ENCODE data around the gene IQCK. TPM values are rescaled to one million over a fixed set of nuclear protein-coding genes. Genes with fewer than 3 reads are reported as not detected.

Gene IQCK
- total and polyA plus RNA-seq, 2 donors (not counting 1 experiment from before 2014, with no cell fraction given), result 4.6 to 9.9 TPM

DNA sequence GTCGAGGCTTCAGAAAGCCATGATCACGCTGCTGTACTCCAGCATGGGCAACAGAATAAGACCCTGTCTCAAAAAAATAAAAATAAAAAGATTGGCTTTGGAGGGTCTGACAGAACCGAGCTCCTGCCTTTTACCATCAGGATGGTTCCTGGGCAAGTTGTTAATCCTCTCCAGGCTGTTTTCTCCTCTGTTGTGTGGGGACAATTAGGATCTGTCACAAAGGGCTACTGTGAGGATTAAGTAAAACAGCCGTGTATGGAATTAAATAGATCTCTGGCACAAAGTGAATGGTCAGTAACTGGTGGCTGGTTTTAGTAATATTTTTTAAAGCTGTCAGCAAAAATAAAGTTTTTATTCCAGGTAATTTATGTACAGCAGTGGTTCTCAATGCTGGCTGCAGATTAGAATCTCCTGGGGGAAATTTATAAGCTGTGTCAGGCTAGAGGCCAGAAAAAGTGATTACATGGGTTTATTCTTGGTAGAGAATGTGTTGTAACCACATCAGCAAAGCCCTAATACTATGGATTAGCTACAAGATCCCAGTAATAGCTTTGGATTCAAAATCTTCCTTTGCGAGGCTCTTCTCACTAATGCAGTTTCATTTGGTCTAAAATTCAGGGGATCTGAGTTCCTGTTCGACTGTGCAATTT, 119.4 kb downstream of the IQCK start:
- H3K36me3 ChIP-seq (ENCODE audit: control insufficient read depth, insufficient read depth, low read length), result no peaks in the 10 kb centered on the region
- DNase-seq (ENCODE audit: low read depth in 2 of 2), result peak in 1 of 2 donors; percentile 20
- no peaks in the 10 kb centered on the region for H3K9me3 ChIP-seq (ENCODE audit: control insufficient read depth, insufficient read depth, low read depth, low read length)
- no peaks in the 10 kb centered on the region for H3K79me2 ChIP-seq (ENCODE audit: control insufficient read depth, insufficient read depth, low read length)
- H3K27ac ChIP-seq (ENCODE audit: insufficient read depth, low read length), result no peak overlapping the region
- H3K9ac ChIP-seq (ENCODE audit: insufficient read depth, low read length), result no peak overlapping the region
- H3K4me3 ChIP-seq (replicated peaks in 1 of 4; ENCODE audit: control extremely low read depth in 1 of 4, insufficient read depth in 1 of 4, low read depth in 3 of 4, low read length in 4 of 4), result no peak overlapping the region
- H2AFZ ChIP-seq (ENCODE audit: low read length), result no peak overlapping the region
- H3K4me2 ChIP-seq (ENCODE audit: extremely low read depth, insufficient read depth, low read length), result no peak overlapping the region
- TF ChIP-seq, protein P1, sequence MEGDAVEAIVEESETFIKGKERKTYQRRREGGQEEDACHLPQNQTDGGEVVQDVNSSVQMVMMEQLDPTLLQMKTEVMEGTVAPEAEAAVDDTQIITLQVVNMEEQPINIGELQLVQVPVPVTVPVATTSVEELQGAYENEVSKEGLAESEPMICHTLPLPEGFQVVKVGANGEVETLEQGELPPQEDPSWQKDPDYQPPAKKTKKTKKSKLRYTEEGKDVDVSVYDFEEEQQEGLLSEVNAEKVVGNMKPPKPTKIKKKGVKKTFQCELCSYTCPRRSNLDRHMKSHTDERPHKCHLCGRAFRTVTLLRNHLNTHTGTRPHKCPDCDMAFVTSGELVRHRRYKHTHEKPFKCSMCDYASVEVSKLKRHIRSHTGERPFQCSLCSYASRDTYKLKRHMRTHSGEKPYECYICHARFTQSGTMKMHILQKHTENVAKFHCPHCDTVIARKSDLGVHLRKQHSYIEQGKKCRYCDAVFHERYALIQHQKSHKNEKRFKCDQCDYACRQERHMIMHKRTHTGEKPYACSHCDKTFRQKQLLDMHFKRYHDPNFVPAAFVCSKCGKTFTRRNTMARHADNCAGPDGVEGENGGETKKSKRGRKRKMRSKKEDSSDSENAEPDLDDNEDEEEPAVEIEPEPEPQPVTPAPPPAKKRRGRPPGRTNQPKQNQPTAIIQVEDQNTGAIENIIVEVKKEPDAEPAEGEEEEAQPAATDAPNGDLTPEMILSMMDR (conservative IDR thresholded peaks at IDR 0.05 in 1 of 2, IDR thresholded peaks at IDR 0.05 in 1 of 2; ENCODE audit: low read depth in 1 of 2, low read length in 2 of 2), result no peak
- TF ChIP-seq EZH2 (IDR thresholded peaks at IDR 0.05; ENCODE audit: low read length, missing control alignments), result no peak
- H3K4me1 ChIP-seq (ENCODE audit: control insufficient read depth, extremely low read depth, insufficient read depth, low read length), result peaks cover 3% of the 10 kb centered on the region
- H3K27me3 ChIP-seq (ENCODE audit: control insufficient read depth, insufficient read depth, low read length), result no peaks in the 10 kb centered on the region
- no peaks in the 10 kb centered on the region for H4K20me1 ChIP-seq (ENCODE audit: control insufficient read depth, extremely low read depth, insufficient read depth, low read length)

DNA sequence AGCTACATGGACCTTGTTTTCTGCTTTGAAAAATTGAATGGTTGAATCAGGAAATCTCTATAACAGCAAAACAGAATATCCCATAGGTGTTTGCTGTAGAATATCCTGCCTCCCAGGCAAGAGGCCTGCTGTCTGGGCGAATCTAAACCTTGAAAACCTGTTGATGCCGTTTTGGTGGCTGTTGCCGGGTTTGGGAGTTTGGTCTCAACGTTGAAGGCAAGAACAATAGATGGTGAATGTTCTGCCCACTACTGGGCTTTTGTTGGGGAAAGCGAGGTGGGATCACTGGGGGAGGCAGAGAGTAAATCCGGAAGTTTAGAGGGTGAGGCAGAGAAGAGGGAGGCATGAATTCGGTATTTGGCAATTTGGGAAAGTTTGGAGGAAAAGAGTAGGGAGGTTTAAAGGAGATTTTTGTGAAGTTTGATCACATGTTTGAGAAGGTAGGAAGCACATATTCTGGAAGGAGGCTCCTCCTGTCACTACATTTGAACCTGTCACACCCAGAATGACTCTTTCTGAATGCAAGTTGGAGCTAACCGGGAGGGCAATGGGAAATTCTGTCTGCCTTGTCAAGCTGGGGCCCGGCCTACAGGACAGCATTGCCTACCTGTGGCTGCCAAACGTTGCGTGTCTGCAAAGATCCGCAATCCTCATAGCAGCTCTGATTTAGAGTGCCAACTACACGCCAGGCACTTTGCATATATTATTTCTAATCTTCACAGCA, 120.1 kb downstream of the IQCK start:
- no peak overlapping the region for H2AFZ ChIP-seq (ENCODE audit: low read length)
- no peaks in the 10 kb centered on the region for H3K79me2 ChIP-seq (ENCODE audit: control insufficient read depth, insufficient read depth, low read length)
- H3K4me1 ChIP-seq (ENCODE audit: control insufficient read depth, extremely low read depth, insufficient read depth, low read length), result peaks cover 3% of the 10 kb centered on the region
- H3K4me2 ChIP-seq (ENCODE audit: extremely low read depth, insufficient read depth, low read length), result no peak overlapping the region
- no peak for DNase-seq (ENCODE audit: low read depth in 2 of 2)
- no peaks in the 10 kb centered on the region for H3K9me3 ChIP-seq (ENCODE audit: control insufficient read depth, insufficient read depth, low read depth, low read length)
- H3K27ac ChIP-seq (ENCODE audit: insufficient read depth, low read length), result no peak overlapping the region
- H3K4me3 ChIP-seq (replicated peaks in 1 of 4; ENCODE audit: control extremely low read depth in 1 of 4, insufficient read depth in 1 of 4, low read depth in 3 of 4, low read length in 4 of 4), result no peak overlapping the region
- no peaks in the 10 kb centered on the region for H4K20me1 ChIP-seq (ENCODE audit: control insufficient read depth, extremely low read depth, insufficient read depth, low read length)
- H3K36me3 ChIP-seq (ENCODE audit: control insufficient read depth, insufficient read depth, low read length), result no peaks in the 10 kb centered on the region
- no peaks in the 10 kb centered on the region for H3K27me3 ChIP-seq (ENCODE audit: control insufficient read depth, insufficient read depth, low read length)
- H3K9ac ChIP-seq (ENCODE audit: insufficient read depth, low read length), result no peak overlapping the region
- TF ChIP-seq, protein P1 (conservative IDR thresholded peaks at IDR 0.05 in 1 of 2, IDR thresholded peaks at IDR 0.05 in 1 of 2; ENCODE audit: low read depth in 1 of 2, low read length in 2 of 2), result no peak
- no peak for TF ChIP-seq EZH2 (IDR thresholded peaks at IDR 0.05; ENCODE audit: low read length, missing control alignments)

DNA sequence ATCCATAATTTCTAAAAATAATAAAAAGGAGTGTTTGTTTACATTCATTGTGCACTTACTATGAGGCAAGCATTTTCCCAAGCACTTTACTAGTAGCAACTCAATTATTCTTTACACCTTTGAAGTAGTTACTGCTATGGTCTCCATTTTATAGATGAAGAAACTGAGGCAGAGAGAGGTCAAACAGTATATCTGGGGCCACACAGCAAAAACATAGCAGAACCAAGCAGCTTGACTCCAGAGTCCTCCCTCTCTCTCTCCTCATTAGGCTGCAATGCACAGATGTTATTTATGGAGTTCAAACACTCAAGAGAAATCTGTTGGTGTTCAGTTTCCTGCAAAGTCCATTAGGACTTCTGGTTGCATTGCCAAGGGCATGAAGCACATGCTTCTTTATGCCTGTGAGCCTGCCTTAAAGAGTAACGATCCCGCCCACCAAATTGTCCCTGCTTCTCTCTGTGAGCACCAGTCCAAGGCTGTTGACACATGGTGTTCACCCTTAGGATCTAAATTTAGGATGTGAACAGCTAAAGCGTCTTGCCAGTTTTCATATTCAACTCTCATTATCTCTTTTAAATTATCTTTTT, 122.5 kb downstream of the IQCK start:
- Histone ChIP-seq H3K27me3 (ENCODE audit: control insufficient read depth, insufficient read depth, low read length) (no peaks in the 10 kb centered on the region), H4K20me1 (ENCODE audit: control insufficient read depth, extremely low read depth, insufficient read depth, low read length) (no peaks in the 10 kb centered on the region), H2AFZ (ENCODE audit: low read length) (no peak overlapping the region), H3K9me3 (ENCODE audit: control insufficient read depth, insufficient read depth, low read depth, low read length) (no peaks in the 10 kb centered on the region), H3K9ac (ENCODE audit: insufficient read depth, low read length) (no peak overlapping the region), H3K4me1 (ENCODE audit: control insufficient read depth, extremely low read depth, insufficient read depth, low read length) (peaks cover 3% of the 10 kb centered on the region), H3K27ac (ENCODE audit: insufficient read depth, low read length) (no peak overlapping the region), H3K4me3 (replicated peaks in 1 of 4; ENCODE audit: control extremely low read depth in 1 of 4, insufficient read depth in 1 of 4, low read depth in 3 of 4, low read length in 4 of 4) (no peak overlapping the region), H3K79me2 (ENCODE audit: control insufficient read depth, insufficient read depth, low read length) (no peaks in the 10 kb centered on the region), H3K36me3 (ENCODE audit: control insufficient read depth, insufficient read depth, low read length) (no peaks in the 10 kb centered on the region), H3K4me2 (ENCODE audit: extremely low read depth, insufficient read depth, low read length) (no peak overlapping the region)
- no peak for DNase-seq (ENCODE audit: low read depth in 2 of 2)
- no peak for TF ChIP-seq EZH2 (IDR thresholded peaks at IDR 0.05; ENCODE audit: low read length, missing control alignments)
- TF ChIP-seq, protein P1 (conservative IDR thresholded peaks at IDR 0.05 in 1 of 2, IDR thresholded peaks at IDR 0.05 in 1 of 2; ENCODE audit: low read depth in 1 of 2, low read length in 2 of 2), result no peak

All from fibroblast of lung (primary cell).